ENCODE results near the gene NLN. TPM values are rescaled to one million over a fixed set of nuclear protein-coding genes. Genes with fewer than 3 reads are reported as not detected.

NLN gene
- total and polyA plus RNA-seq, 2 donors, result 2.5 to 7.5 TPM

- H3K4me1 ChIP-seq (ENCODE audit: control insufficient read depth in 2 of 2, insufficient read depth in 2 of 2, low read length in 2 of 2), result no peaks in the 10 kb centered on the region
- H3K27ac ChIP-seq (ENCODE audit: low read depth in 1 of 2, low read length in 1 of 2), result no peak overlapping the region
- DNase-seq (ENCODE audit: low read depth in 6 of 9, low spot score in 9 of 9), result no peak
- no peaks in the 10 kb centered on the region for H3K36me3 ChIP-seq (ENCODE audit: control insufficient read depth in 2 of 2, insufficient read depth in 2 of 2, low read length in 1 of 2)
- no peaks in the 10 kb centered on the region for H3K27me3 ChIP-seq (ENCODE audit: control insufficient read depth in 2 of 2, insufficient read depth in 1 of 2, low read length in 1 of 2)
- no peak overlapping the region for H3K4me3 ChIP-seq (ENCODE audit: low read length in 2 of 2)
- H3K9me3 ChIP-seq (ENCODE audit: control insufficient read depth in 2 of 2, insufficient read depth in 1 of 2, low read length in 1 of 2), result no peaks in the 10 kb centered on the region
Measured at GRCh38 chr5:65855766-65856315, 133.8 kb downstream of the NLN start.

DNA sequence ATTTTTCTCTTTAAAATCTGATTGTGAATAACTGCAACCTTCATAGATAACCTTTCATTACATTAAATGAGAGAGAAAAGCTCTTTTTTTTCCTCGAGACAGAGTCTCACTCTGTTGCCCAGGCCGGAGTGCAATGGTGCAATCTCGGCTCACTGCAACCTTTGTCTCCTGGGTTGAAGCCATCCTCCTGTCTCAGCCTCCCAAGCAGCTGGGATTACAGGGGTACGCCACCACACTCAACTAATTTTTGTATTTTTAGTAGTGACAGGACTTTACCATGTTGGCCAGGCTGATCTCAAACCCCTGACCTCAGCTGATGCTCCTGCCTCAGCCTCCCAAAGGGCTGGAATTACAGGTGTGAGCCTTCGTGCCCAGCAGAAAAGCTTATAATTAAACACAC, 134.5 kb downstream of the NLN start:
- Histone ChIP-seq H3K9me3 (ENCODE audit: control insufficient read depth in 2 of 2, insufficient read depth in 1 of 2, low read length in 1 of 2) (no peaks in the 10 kb centered on the region), H3K27ac (ENCODE audit: low read depth in 1 of 2, low read length in 1 of 2) (no peak overlapping the region), H3K4me3 (ENCODE audit: low read length in 2 of 2) (no peak overlapping the region), H3K4me1 (ENCODE audit: control insufficient read depth in 2 of 2, insufficient read depth in 2 of 2, low read length in 2 of 2) (no peaks in the 10 kb centered on the region), H3K27me3 (ENCODE audit: control insufficient read depth in 2 of 2, insufficient read depth in 1 of 2, low read length in 1 of 2) (no peaks in the 10 kb centered on the region), H3K36me3 (ENCODE audit: control insufficient read depth in 2 of 2, insufficient read depth in 2 of 2, low read length in 1 of 2) (no peaks in the 10 kb centered on the region)
- WGBS, result 97% methylated on average over 5 of the region's 5 CpGs
- no peak for DNase-seq (ENCODE audit: low read depth in 6 of 9, low spot score in 9 of 9)

DNA sequence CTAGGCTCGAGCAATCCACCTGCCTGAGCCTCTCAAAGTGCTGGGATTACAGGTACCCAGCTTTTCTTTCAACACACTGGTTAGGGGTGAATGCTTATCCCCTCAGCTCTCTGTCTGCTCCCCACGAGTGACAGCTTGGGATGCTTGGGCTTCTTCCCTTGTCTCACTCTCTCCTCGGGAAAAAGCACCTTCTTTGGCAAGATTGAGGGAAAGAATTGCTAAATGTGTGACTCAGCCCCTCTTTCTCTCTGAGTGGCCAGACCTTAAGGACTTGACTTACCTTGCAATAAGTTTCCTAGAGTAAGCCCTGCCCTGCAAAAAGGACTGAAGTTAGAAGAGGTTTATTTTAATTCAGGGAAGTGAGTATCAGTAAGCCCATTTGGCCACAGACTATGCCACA, 136.3 kb downstream of the NLN start:
- H3K27ac ChIP-seq (ENCODE audit: low read depth in 1 of 2, low read length in 1 of 2), result no peak overlapping the region
- H3K4me3 ChIP-seq (ENCODE audit: low read length in 2 of 2), result no peak overlapping the region
- H3K27me3 ChIP-seq (ENCODE audit: control insufficient read depth in 2 of 2, insufficient read depth in 1 of 2, low read length in 1 of 2), result no peaks in the 10 kb centered on the region
- H3K4me1 ChIP-seq (ENCODE audit: control insufficient read depth in 2 of 2, insufficient read depth in 2 of 2, low read length in 2 of 2), result no peaks in the 10 kb centered on the region
- WGBS, result 95% methylated on average over 3 of the region's 3 CpGs
- no peaks in the 10 kb centered on the region for H3K36me3 ChIP-seq (ENCODE audit: control insufficient read depth in 2 of 2, insufficient read depth in 2 of 2, low read length in 1 of 2)
- DNase-seq (ENCODE audit: low read depth in 6 of 9, low spot score in 9 of 9), result no peak
- H3K9me3 ChIP-seq (ENCODE audit: control insufficient read depth in 2 of 2, insufficient read depth in 1 of 2, low read length in 1 of 2), result no peaks in the 10 kb centered on the region

- Histone ChIP-seq H3K4me1 (ENCODE audit: control insufficient read depth in 2 of 2, insufficient read depth in 2 of 2, low read length in 2 of 2) (no peaks in the 10 kb centered on the region), H3K36me3 (ENCODE audit: control insufficient read depth in 2 of 2, insufficient read depth in 2 of 2, low read length in 1 of 2) (no peaks in the 10 kb centered on the region), H3K27me3 (ENCODE audit: control insufficient read depth in 2 of 2, insufficient read depth in 1 of 2, low read length in 1 of 2) (no peaks in the 10 kb centered on the region), H3K27ac (ENCODE audit: low read depth in 1 of 2, low read length in 1 of 2) (no peak overlapping the region), H3K9me3 (ENCODE audit: control insufficient read depth in 2 of 2, insufficient read depth in 1 of 2, low read length in 1 of 2) (no peaks in the 10 kb centered on the region), H3K4me3 (ENCODE audit: low read length in 2 of 2) (no peak overlapping the region)
- DNase-seq (ENCODE audit: low read depth in 6 of 9, low spot score in 9 of 9), result no peak
- WGBS, result 99% methylated on average over 3 of the region's 3 CpGs
Measured at GRCh38 chr5:65861830-65862241, 139.8 kb downstream of the NLN start.

- Histone ChIP-seq H3K4me1 (ENCODE audit: control insufficient read depth in 2 of 2, insufficient read depth in 2 of 2, low read length in 2 of 2) (peaks cover 0 to 3% of the 10 kb centered on the region in 2 donors), H3K27me3 (ENCODE audit: control insufficient read depth in 2 of 2, insufficient read depth in 1 of 2, low read length in 1 of 2) (no peaks in the 10 kb centered on the region), H3K9me3 (ENCODE audit: control insufficient read depth in 2 of 2, insufficient read depth in 1 of 2, low read length in 1 of 2) (no peaks in the 10 kb centered on the region), H3K27ac (ENCODE audit: low read depth in 1 of 2, low read length in 1 of 2) (no peak overlapping the region), H3K36me3 (ENCODE audit: control insufficient read depth in 2 of 2, insufficient read depth in 2 of 2, low read length in 1 of 2) (no peaks in the 10 kb centered on the region), H3K4me3 (ENCODE audit: low read length in 2 of 2) (no peak overlapping the region)
- no peak for DNase-seq (ENCODE audit: low read depth in 6 of 9, low spot score in 9 of 9)
Measured at GRCh38 chr5:65862384-65862783, 140.4 kb downstream of the NLN start.

DNA sequence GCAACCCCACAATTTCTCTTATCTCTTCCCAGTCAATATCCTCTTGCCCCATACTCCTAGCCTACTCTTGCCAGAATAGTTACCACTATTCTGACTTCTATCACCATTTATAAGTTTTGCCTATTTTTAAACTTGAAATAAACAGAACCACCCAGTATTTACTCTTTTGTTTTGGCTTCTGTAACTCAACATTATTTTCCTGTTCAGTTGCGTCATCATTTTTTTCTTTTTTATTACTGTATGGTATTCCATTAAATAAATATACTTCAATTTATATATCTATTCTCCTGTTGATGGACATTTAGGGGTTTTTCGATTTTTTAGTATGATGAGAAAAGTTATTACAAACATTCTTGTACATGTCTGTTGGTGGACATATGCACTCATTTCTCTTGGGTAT, 141.7 kb downstream of the NLN start:
- WGBS, result 99% methylated on average over 2 of the region's 2 CpGs
- Histone ChIP-seq H3K4me3 (ENCODE audit: low read length in 2 of 2) (no peak overlapping the region), H3K36me3 (ENCODE audit: control insufficient read depth in 2 of 2, insufficient read depth in 2 of 2, low read length in 1 of 2) (no peaks in the 10 kb centered on the region), H3K27ac (ENCODE audit: low read depth in 1 of 2, low read length in 1 of 2) (no peak overlapping the region), H3K27me3 (ENCODE audit: control insufficient read depth in 2 of 2, insufficient read depth in 1 of 2, low read length in 1 of 2) (no peaks in the 10 kb centered on the region), H3K4me1 (ENCODE audit: control insufficient read depth in 2 of 2, insufficient read depth in 2 of 2, low read length in 2 of 2) (peaks cover 0 to 3% of the 10 kb centered on the region in 2 donors), H3K9me3 (ENCODE audit: control insufficient read depth in 2 of 2, insufficient read depth in 1 of 2, low read length in 1 of 2) (no peaks in the 10 kb centered on the region)
- DNase-seq (ENCODE audit: low read depth in 6 of 9, low spot score in 9 of 9), result no peak

DNA sequence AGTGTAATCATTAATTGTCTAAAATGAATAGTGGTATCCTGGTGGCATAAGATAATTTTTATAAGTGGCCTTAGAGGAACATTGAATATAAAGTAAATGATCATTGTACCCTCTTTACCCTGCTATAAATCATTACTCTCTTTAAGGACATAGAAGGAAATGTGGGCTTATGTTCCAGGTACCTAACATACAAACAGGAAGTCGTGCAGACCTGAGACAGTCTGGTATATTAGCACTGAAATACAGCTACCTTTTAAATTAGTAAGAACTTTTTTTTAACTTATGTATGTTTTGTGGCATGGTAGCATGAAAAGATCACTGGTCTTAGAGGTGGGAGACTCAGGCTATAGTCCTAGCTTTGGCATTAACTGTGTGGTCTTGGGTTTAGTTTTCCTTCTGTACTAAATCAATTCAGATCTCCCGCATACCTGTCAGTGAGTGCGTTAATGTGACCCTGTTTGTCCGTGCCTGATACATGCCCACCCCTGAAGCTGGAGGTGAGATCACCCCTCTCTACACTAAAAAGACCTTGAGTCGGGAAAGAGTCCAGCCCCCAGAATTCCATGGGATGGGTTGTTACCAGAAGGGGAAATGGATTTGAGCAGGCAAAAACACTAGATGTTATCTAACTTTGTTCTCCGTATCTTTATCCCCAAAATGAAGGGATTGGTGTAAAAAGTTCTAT, 145.0 kb downstream of the NLN start:
- Histone ChIP-seq H3K27ac (ENCODE audit: low read depth in 1 of 2, low read length in 1 of 2) (peak overlapping the region; percentile 58 to 64), H3K9me3 (ENCODE audit: control insufficient read depth in 2 of 2, insufficient read depth in 1 of 2, low read length in 1 of 2) (no peaks in the 10 kb centered on the region)
- 37% methylated on average over 6 of the region's 6 CpGs for WGBS

GRCh38 chr5:65867542-65868195, 145.7 kb downstream of the NLN start:
- H3K4me1 ChIP-seq (ENCODE audit: control insufficient read depth in 2 of 2, insufficient read depth in 2 of 2, low read length in 2 of 2), result peaks cover 0 to 3% of the 10 kb centered on the region in 2 donors
- no peaks in the 10 kb centered on the region for H3K27me3 ChIP-seq (ENCODE audit: control insufficient read depth in 2 of 2, insufficient read depth in 1 of 2, low read length in 1 of 2)
- H3K9me3 ChIP-seq (ENCODE audit: control insufficient read depth in 2 of 2, insufficient read depth in 1 of 2, low read length in 1 of 2), result no peaks in the 10 kb centered on the region
- H3K36me3 ChIP-seq (ENCODE audit: control insufficient read depth in 2 of 2, insufficient read depth in 2 of 2, low read length in 1 of 2), result no peaks in the 10 kb centered on the region
- peak in 1 of 9 donors; percentile 38 for DNase-seq (ENCODE audit: low read depth in 6 of 9, low spot score in 9 of 9)
- WGBS, result 77% methylated on average over 11 of the region's 11 CpGs
- no peak overlapping the region for H3K4me3 ChIP-seq (ENCODE audit: low read length in 2 of 2)
- no peak overlapping the region for H3K27ac ChIP-seq (ENCODE audit: low read depth in 1 of 2, low read length in 1 of 2)

More for the DNA sequence above, 145.0 kb downstream of the NLN start:
- H3K4me3 ChIP-seq (ENCODE audit: low read length in 2 of 2), result no peak overlapping the region
- H3K36me3 ChIP-seq (ENCODE audit: control insufficient read depth in 2 of 2, insufficient read depth in 2 of 2, low read length in 1 of 2), result no peaks in the 10 kb centered on the region
- peaks cover 0 to 3% of the 10 kb centered on the region in 2 donors for H3K4me1 ChIP-seq (ENCODE audit: control insufficient read depth in 2 of 2, insufficient read depth in 2 of 2, low read length in 2 of 2)
- no peaks in the 10 kb centered on the region for H3K27me3 ChIP-seq (ENCODE audit: control insufficient read depth in 2 of 2, insufficient read depth in 1 of 2, low read length in 1 of 2)
- peak in 2 of 9 donors; percentile 20 to 53 for DNase-seq (ENCODE audit: low read depth in 6 of 9, low spot score in 9 of 9)

GRCh38 chr5:65868509-65868908, 146.5 kb downstream of the NLN start:
- WGBS, result 88% methylated on average over 3 of the region's 3 CpGs
- no peak for DNase-seq (ENCODE audit: low read depth in 6 of 9, low spot score in 9 of 9)
- H3K9me3 ChIP-seq (ENCODE audit: control insufficient read depth in 2 of 2, insufficient read depth in 1 of 2, low read length in 1 of 2), result no peaks in the 10 kb centered on the region
- no peak overlapping the region for H3K4me3 ChIP-seq (ENCODE audit: low read length in 2 of 2)
- H3K27me3 ChIP-seq (ENCODE audit: control insufficient read depth in 2 of 2, insufficient read depth in 1 of 2, low read length in 1 of 2), result no peaks in the 10 kb centered on the region
- peaks cover 0 to 3% of the 10 kb centered on the region in 2 donors for H3K4me1 ChIP-seq (ENCODE audit: control insufficient read depth in 2 of 2, insufficient read depth in 2 of 2, low read length in 2 of 2)
- H3K36me3 ChIP-seq (ENCODE audit: control insufficient read depth in 2 of 2, insufficient read depth in 2 of 2, low read length in 1 of 2), result no peaks in the 10 kb centered on the region
- H3K27ac ChIP-seq (ENCODE audit: low read depth in 1 of 2, low read length in 1 of 2), result no peak overlapping the region

Measured in thymus (tissue), 11 donors.